Activated CD8-positive, alpha-beta memory T cell treated with anti-CD3 and anti-CD28 coated beads, Interleukin-2, amount 10 ng/mL, durations not matched to agents 7 days and 5 days (primary cell): Measurements from ENCODE around the gene FNDC3B. TPM values are rescaled to one million over a fixed set of nuclear protein-coding genes. Genes with fewer than 3 reads are reported as not detected.
"Not testable (repeated sequence)": the region's sequence is repeated elsewhere in the genome, so short reads cannot be mapped to it uniquely, and the experiment has no call there.

Source experiments
- ATAC-seq: fragments of 150-1000 bp; cut with Tn5 transposase; one replicate; pipeline ENCODE4 v1.10.0; 2021; ENCODE audit warnings: moderate library complexity
- CTCF ChIA-PET: fragments of 350-600 bp; sonication (Branson Sonifier 250); formaldehyde crosslinking; loops from one replicate; lab custom pipeline; 2021; ENCODE audit warnings: antibody characterized with exemption; lab: Charles Lee
- DNase-seq: peaks from one replicate; pipeline ENCODE4 v3.0.0-alpha.2; 2020
- H3K27ac Mint-ChIP-seq: one replicate; pipeline ENCODE4 v1.8.0; 2021; ENCODE audit warnings: mild to moderate bottlenecking, mixed read lengths
- H3K27me3 Mint-ChIP-seq: one replicate; pipeline ENCODE4 v1.8.0; 2021; ENCODE audit warnings: mixed read lengths
- H3K36me3 Mint-ChIP-seq: one replicate; pipeline ENCODE4 v1.8.0; 2021; ENCODE audit warnings: mild to moderate bottlenecking, mixed read lengths
- H3K4me1 Mint-ChIP-seq: one replicate; pipeline ENCODE4 v1.8.0; 2021; ENCODE audit warnings: mixed read lengths
- H3K4me3 Mint-ChIP-seq: one replicate; pipeline ENCODE4 v1.8.0; 2021; ENCODE audit warnings: mild to moderate bottlenecking, moderate library complexity, mixed read lengths
- H3K9me3 Mint-ChIP-seq: one replicate; pipeline ENCODE4 v1.8.0; 2022; ENCODE audit warnings: low read depth, mixed read lengths
- total RNA-seq, 2 experiments: library from RNA; stranded (reverse); gene quantifications; one replicate each; pipeline ENCODE4 v1.2.3, GENCODE V29; 2021

FNDC3B gene
- total RNA-seq, 2 experiments from 2014 or later: 25.4 to 31.1 TPM

DNA sequence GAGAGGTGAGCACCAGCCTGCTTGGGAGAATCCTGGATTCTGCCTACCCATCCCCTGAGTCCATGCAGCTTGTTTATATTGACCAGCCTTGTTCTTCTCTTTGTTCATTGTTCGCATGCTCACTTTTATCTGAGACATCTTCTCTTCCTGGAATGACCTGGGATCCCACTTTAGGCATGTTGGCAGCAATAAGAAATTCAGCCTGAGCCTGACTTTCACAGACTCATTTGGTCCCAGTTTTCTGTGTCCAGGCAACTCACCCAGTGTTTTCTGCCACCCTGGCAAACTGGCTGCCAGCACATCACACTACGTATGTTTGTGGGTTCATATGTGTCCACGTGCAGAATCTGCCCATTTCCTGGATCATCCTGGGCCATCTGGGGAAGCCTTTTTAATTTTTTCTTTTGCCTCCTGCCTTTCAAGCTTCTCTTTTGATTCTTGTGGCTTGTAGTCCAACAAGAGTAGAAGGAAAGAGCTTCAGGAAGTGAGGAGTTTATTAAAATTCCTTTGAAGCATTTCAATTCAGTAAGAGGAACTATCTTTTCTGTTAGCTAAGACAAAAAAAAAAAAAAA is 199.9 kb downstream of the FNDC3B start:
- CTCF ChIA-PET: interaction anchor here (1.0 kb wide), 1 partner anchor 12 kb away, joined by 3 read pairs; no protein-coding TSS in a partner anchor
- H3K4me3 Mint-ChIP-seq: no peak overlapping the region
- no peaks in the 10 kb centered on the region for H3K27me3 Mint-ChIP-seq
- DNase-seq: no peak
- H3K9me3 Mint-ChIP-seq: peaks cover 16% of the 10 kb centered on the region
- H3K4me1 Mint-ChIP-seq: no peaks in the 10 kb centered on the region
- no peak for ATAC-seq
- peaks cover 40% of the 10 kb centered on the region for H3K36me3 Mint-ChIP-seq
- no peak overlapping the region for H3K27ac Mint-ChIP-seq

DNA sequence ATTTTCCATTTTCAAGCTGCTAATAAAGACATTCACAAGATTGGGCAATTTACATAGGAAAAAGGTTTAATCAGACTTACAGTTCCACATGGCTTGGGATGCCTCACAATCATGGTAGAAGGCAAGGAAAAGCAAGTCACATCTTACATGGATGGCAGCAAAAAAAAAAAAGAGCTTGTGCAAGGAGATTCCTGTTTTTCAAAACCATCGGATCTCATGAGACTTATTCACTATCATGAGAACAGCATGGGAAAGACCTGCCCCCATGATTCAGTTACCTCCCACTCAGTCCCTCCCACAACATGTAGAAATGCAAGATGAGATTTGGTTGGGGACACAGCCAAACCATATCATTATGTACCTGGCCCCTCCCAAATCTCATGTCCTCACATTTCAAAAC is 202.0 kb downstream of the FNDC3B start:
- H3K27ac Mint-ChIP-seq: no peak overlapping the region
- ATAC-seq (no peak), DNase-seq (no peak)
- H3K9me3 Mint-ChIP-seq: peaks cover 16% of the 10 kb centered on the region
- CTCF ChIA-PET: no interaction called here
- peaks cover 40% of the 10 kb centered on the region for H3K36me3 Mint-ChIP-seq
- no peaks in the 10 kb centered on the region for H3K27me3 Mint-ChIP-seq
- H3K4me3 Mint-ChIP-seq: no peak overlapping the region
- H3K4me1 Mint-ChIP-seq: no peaks in the 10 kb centered on the region

DNA sequence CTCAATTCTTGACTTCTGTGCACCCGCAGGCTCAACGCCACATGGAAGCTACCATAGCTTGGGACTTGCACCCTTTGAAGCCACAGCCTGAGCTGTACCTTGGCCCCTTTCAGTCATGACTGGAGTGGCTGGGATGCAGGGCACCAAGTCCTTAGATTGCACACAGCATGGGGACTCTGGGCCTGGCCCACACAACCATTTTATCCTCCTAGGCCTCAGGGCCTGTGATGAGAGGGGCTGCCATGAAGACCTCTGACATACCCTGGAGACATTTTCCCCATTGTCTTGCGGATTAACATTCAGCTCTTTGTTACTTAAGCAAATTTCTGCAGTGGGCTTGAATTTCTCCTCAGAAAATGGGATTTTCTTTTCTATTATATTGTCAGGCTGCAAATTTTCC is 203.1 kb downstream of the FNDC3B start:
- not testable (repeated sequence) for ATAC-seq, H3K27me3 Mint-ChIP-seq, DNase-seq, H3K4me3 Mint-ChIP-seq, H3K27ac Mint-ChIP-seq, H3K4me1 Mint-ChIP-seq
- Mint-ChIP-seq H3K36me3 (peaks cover 41% of the 10 kb centered on the region), H3K9me3 (peaks cover 16% of the 10 kb centered on the region)
- CTCF ChIA-PET: interaction anchor here (0.7 kb wide), 1 partner anchor 380 kb away, joined by 3 read pairs; no protein-coding TSS in a partner anchor

- H3K27ac Mint-ChIP-seq, H3K4me1 Mint-ChIP-seq, H3K27me3 Mint-ChIP-seq, CTCF ChIA-PET, ATAC-seq, DNase-seq, H3K4me3 Mint-ChIP-seq: not testable (repeated sequence)
- Mint-ChIP-seq H3K36me3 (peaks cover 42% of the 10 kb centered on the region), H3K9me3 (peaks cover 16% of the 10 kb centered on the region)
Observed at GRCh38 chr3:172243376-172243775, 204.0 kb downstream of the FNDC3B start.

- H3K36me3 Mint-ChIP-seq: peaks cover 39% of the 10 kb centered on the region
- H3K27me3 Mint-ChIP-seq: no peaks in the 10 kb centered on the region
- CTCF ChIA-PET: no interaction called here
- no peaks in the 10 kb centered on the region for H3K4me1 Mint-ChIP-seq
- ATAC-seq (no peak), DNase-seq (no peak)
- no peak overlapping the region for H3K4me3 Mint-ChIP-seq
- H3K9me3 Mint-ChIP-seq: peaks cover 16% of the 10 kb centered on the region
- no peak overlapping the region for H3K27ac Mint-ChIP-seq
Observed at GRCh38 chr3:172244011-172244410, 204.6 kb downstream of the FNDC3B start.

DNA sequence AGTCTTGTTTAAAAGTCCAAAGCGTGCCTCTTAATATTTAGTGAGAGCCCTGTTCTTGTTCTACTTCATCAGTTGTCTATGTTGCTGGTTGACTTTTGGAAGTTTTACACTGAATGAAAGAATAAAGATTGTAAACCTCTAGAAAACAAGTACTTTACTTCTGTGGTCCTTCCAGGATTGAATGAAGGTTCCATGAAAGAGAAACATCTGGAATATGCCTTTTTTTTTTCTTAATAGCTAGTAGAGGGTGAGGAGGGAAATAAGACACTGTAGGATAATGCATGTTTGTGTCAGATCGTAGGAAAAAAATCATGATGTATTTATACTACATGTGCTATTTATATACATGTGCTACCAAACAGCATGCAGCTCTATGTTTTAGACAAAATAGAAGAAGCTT is 205.9 kb downstream of the FNDC3B start:
- Mint-ChIP-seq H3K27ac (no peak overlapping the region), H3K36me3 (peaks cover 34% of the 10 kb centered on the region), H3K9me3 (peaks cover 16% of the 10 kb centered on the region), H3K4me1 (no peaks in the 10 kb centered on the region), H3K4me3 (no peak overlapping the region), H3K27me3 (no peaks in the 10 kb centered on the region)
- ATAC-seq: no peak
- CTCF ChIA-PET: no interaction called here
- no peak for DNase-seq

GRCh38 chr3:172246107-172246844 is 206.9 kb downstream of the FNDC3B start:
- Mint-ChIP-seq H3K27ac (no peak overlapping the region), H3K4me3 (no peak overlapping the region), H3K27me3 (no peaks in the 10 kb centered on the region)

GRCh38 chr3:172247525-172248274 is 208.3 kb downstream of the FNDC3B start:
- H3K4me1 Mint-ChIP-seq: no peaks in the 10 kb centered on the region
- ATAC-seq: no peak
- CTCF ChIA-PET: no interaction called here

More at GRCh38 chr3:172246107-172246844, 206.9 kb downstream of the FNDC3B start:
- Mint-ChIP-seq H3K9me3 (peaks cover 14% of the 10 kb centered on the region), H3K4me1 (no peaks in the 10 kb centered on the region), H3K36me3 (peaks cover 29% of the 10 kb centered on the region)
- ATAC-seq: no peak
- DNase-seq: no peak
- CTCF ChIA-PET: no interaction called here

DNA sequence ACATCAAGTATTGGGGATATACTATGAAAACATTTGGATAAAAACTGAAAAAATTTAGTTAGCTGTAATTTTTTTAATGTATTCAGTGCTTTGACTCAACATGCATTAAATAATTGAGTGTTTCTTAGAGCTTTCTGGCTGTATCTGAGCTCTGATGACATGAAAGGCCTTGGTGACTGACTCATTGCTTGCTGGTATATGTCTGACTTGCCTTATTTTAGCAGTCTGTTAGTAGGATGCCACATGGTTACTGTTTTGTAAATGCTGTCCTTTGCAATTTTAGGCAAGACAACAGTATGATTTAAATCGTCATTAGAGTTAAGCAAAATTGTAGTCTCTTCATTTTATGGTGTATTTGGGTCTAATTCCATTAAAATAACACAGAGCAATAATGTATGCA is 209.7 kb downstream of the FNDC3B start:
- CTCF ChIA-PET: interaction anchor here (0.6 kb wide), 1 partner anchor 422 kb away, joined by 3 read pairs; no protein-coding TSS in a partner anchor
- peaks cover 13% of the 10 kb centered on the region for H3K36me3 Mint-ChIP-seq
- H3K27me3 Mint-ChIP-seq: no peaks in the 10 kb centered on the region
- H3K4me1 Mint-ChIP-seq: no peaks in the 10 kb centered on the region
- no peak overlapping the region for H3K4me3 Mint-ChIP-seq
- DNase-seq (no peak), ATAC-seq (no peak)
- no peaks in the 10 kb centered on the region for H3K9me3 Mint-ChIP-seq
- H3K27ac Mint-ChIP-seq: no peak overlapping the region

More at GRCh38 chr3:172247525-172248274, 208.3 kb downstream of the FNDC3B start:
- Mint-ChIP-seq H3K36me3 (peaks cover 21% of the 10 kb centered on the region), H3K4me3 (no peak overlapping the region), H3K27ac (no peak overlapping the region), H3K9me3 (peaks cover 10% of the 10 kb centered on the region), H3K27me3 (no peaks in the 10 kb centered on the region)
- DNase-seq: no peak

DNA sequence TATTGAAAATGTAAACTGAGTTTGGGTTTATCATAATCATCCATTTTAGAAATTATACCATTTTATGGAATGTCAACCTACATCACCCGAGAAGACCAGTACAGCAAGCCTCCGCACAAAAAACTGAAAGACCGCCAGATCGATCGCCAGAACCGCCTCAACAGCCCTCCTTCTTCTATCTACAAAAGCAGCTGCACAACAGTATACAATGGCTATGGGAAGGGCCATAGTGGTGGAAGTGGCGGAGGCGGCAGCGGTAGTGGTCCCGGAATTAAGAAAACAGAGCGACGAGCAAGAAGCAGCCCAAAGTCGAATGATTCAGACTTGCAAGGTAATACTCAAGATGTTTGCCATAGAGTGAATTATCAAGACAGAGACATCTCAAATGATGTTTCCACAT is 211.8 kb downstream of the FNDC3B start:
- Mint-ChIP-seq H3K36me3 (peaks cover 17% of the 10 kb centered on the region), H3K9me3 (no peaks in the 10 kb centered on the region), H3K4me1 (peaks cover 3% of the 10 kb centered on the region), H3K4me3 (no peak overlapping the region), H3K27ac (no peak overlapping the region), H3K27me3 (no peaks in the 10 kb centered on the region)
- DNase-seq (no peak), ATAC-seq (no peak)
- CTCF ChIA-PET: no interaction called here

DNA sequence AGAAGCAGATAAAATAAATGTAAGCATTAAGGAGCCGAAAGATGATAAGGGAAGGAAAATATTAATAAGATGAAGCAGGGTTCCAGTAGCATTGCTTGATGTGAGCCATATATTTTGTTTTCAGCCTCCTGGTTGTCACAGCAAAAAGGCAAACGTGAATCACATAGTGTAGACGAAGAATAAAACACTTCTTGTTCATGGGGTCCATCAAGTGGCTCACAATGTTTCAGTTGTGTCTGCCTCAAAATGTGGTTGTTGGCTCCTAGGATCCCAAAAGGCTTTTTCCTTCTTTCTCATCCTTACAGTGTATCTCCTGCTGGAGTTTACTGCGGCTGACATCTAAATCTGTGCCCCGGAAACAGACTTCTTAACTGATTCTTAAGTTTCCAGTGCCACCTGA is 213.8 kb downstream of the FNDC3B start:
- no peak for ATAC-seq
- H3K4me3 Mint-ChIP-seq: no peak overlapping the region
- no peak overlapping the region for H3K27ac Mint-ChIP-seq
- no peaks in the 10 kb centered on the region for H3K9me3 Mint-ChIP-seq
- H3K36me3 Mint-ChIP-seq: peaks cover 22% of the 10 kb centered on the region
- no peak for DNase-seq
- no peaks in the 10 kb centered on the region for H3K27me3 Mint-ChIP-seq
- CTCF ChIA-PET: no interaction called here
- peaks cover 3% of the 10 kb centered on the region for H3K4me1 Mint-ChIP-seq

- H3K27ac Mint-ChIP-seq: no peak overlapping the region
- no peak overlapping the region for H3K4me3 Mint-ChIP-seq
- DNase-seq (no peak), ATAC-seq (no peak)
- CTCF ChIA-PET: no interaction called here
- peaks cover 3% of the 10 kb centered on the region for H3K4me1 Mint-ChIP-seq
- H3K36me3 Mint-ChIP-seq: peaks cover 23% of the 10 kb centered on the region
- H3K27me3 Mint-ChIP-seq: no peaks in the 10 kb centered on the region
- no peaks in the 10 kb centered on the region for H3K9me3 Mint-ChIP-seq
Observed at GRCh38 chr3:172254542-172254941, 215.2 kb downstream of the FNDC3B start.

DNA sequence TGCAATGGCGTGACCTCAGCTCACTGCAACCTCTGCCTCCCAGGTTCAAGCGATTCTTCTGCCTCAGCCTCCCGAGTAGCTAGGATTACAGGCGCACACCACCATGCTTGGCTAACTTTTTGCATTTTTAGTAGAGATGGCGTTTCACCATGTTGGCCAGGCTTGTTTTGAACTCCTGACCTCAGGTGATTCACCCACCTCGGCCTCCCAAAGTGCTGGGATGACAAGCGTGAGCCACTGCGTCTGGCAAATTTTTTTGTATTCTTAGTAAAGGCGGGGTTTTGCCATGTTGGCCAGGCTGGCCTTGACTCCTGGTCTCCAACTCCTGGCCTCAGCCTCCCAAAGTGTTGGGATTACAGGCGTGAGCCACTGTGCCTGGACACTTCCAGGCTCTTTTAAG is 215.9 kb downstream of the FNDC3B start:
- H3K9me3 Mint-ChIP-seq, H3K27me3 Mint-ChIP-seq, H3K4me1 Mint-ChIP-seq, DNase-seq, H3K4me3 Mint-ChIP-seq, CTCF ChIA-PET, H3K27ac Mint-ChIP-seq, ATAC-seq: not testable (repeated sequence)
- peaks cover 23% of the 10 kb centered on the region for H3K36me3 Mint-ChIP-seq
